HepG2 (cell line): ENCODE results near the gene NAT14. TPM values are rescaled to one million over a fixed set of nuclear protein-coding genes. Genes with fewer than 3 reads are reported as not detected.

Experiments used
- CREBL2 ChIP-seq: sonication (generic); formaldehyde crosslinking; IDR thresholded peaks from 2 replicates; pipeline ENCODE4 v1.8.1; 2023; ENCODE audit warnings: missing genetic modification reagents, mild to moderate bottlenecking, borderline replicate concordance
- CSRNP1 ChIP-seq: sonication (generic); formaldehyde crosslinking; IDR thresholded peaks from 2 replicates; pipeline ENCODE4 v1.8.1; 2023; ENCODE audit warnings: mild to moderate bottlenecking, missing genetic modification reagents
- DR1 ChIP-seq: sonication (generic); formaldehyde crosslinking; IDR thresholded peaks from 2 replicates; pipeline ENCODE4 v1.8.0; 2021; ENCODE audit warnings: mild to moderate bottlenecking, missing genetic modification reagents, inconsistent platforms
- ELF4 ChIP-seq: sonication (generic); formaldehyde crosslinking; IDR thresholded peaks from 2 replicates; pipeline ENCODE4 v1.5.0; 2020; ENCODE audit warnings: missing genetic modification reagents, mild to moderate bottlenecking, moderate library complexity, borderline replicate concordance
- ETV6 ChIP-seq: sonication (generic); formaldehyde crosslinking; conservative IDR thresholded peaks from 2 replicates; pipeline ENCODE4 v1.4.0; 2020; ENCODE audit warnings: missing genetic modification reagents
- FOSL1 ChIP-seq: sonication (generic); formaldehyde crosslinking; IDR thresholded peaks from 2 replicates; pipeline ENCODE4 v1.9.0; 2021; ENCODE audit warnings: missing genetic modification reagents, borderline replicate concordance
- FOXP1 ChIP-seq, 2 experiments: fragments of 450-650 bp in 1 of 2; IDR thresholded peaks; 2 replicates each; pipeline ENCODE4 v1.6.1; 2017 to 2018; ENCODE audit warnings: antibody characterized with exemption in 1 of 2
- GFI1 ChIP-seq: sonication (generic); formaldehyde crosslinking; IDR thresholded peaks from 2 replicates; pipeline ENCODE4 v1.5.0; 2020; ENCODE audit warnings: missing genetic modification reagents, mild to moderate bottlenecking, borderline replicate concordance
- PRDM15 ChIP-seq: sonication (generic); formaldehyde crosslinking; IDR thresholded peaks from 2 replicates; pipeline ENCODE4 v1.4.0; 2020; ENCODE audit warnings: missing genetic modification reagents
- RBM22 ChIP-seq: fragments of 200-400 bp; formaldehyde crosslinking; optimal IDR thresholded peaks from 2 replicates; pipeline ENCODE3; 2017; ENCODE audit warnings: mild to moderate bottlenecking, low read length, moderate library complexity
- THAP9 ChIP-seq: sonication (generic); formaldehyde crosslinking; IDR thresholded peaks from 2 replicates; pipeline ENCODE4; 2020; ENCODE audit warnings: missing genetic modification reagents, mild to moderate bottlenecking, borderline replicate concordance
- ZBTB49 ChIP-seq: sonication (generic); formaldehyde crosslinking; IDR thresholded peaks from 2 replicates; pipeline ENCODE4 v1.4.0; 2020; ENCODE audit warnings: missing genetic modification reagents, borderline replicate concordance
- ZNF224 ChIP-seq: sonication (generic); formaldehyde crosslinking; IDR thresholded peaks from 2 replicates; pipeline ENCODE4 v1.5.0; 2020; ENCODE audit warnings: mild to moderate bottlenecking, missing genetic modification reagents
- ZNF329 ChIP-seq: sonication (generic); formaldehyde crosslinking; IDR thresholded peaks from 2 replicates; pipeline ENCODE4 v1.9.0; 2021; ENCODE audit warnings: low read depth, mild to moderate bottlenecking, missing genetic modification reagents
- ZNF484 ChIP-seq: sonication (generic); formaldehyde crosslinking; IDR thresholded peaks from 2 replicates; pipeline ENCODE4 v1.5.1; 2020; ENCODE audit warnings: mild to moderate bottlenecking, low read depth, missing genetic modification reagents, borderline replicate concordance
- ZNF543 ChIP-seq: sonication (generic); formaldehyde crosslinking; IDR thresholded peaks from 2 replicates; pipeline ENCODE4 v1.4.0; 2020; ENCODE audit warnings: mild to moderate bottlenecking, missing genetic modification reagents
- ZNF720 ChIP-seq: sonication (generic); formaldehyde crosslinking; IDR thresholded peaks from 2 replicates; pipeline ENCODE4 v1.4.0; 2020; ENCODE audit warnings: missing genetic modification reagents
- ZNF781 ChIP-seq: sonication (generic); formaldehyde crosslinking; IDR thresholded peaks from 2 replicates; pipeline ENCODE4 v1.5.1; 2020; ENCODE audit warnings: borderline replicate concordance, mild to moderate bottlenecking, missing genetic modification reagents; ENCODE audit errors: not compliant biosample characterization
- polyA plus RNA-seq, 8 experiments: library from polyadenylated mRNA; depleted of rRNA in 3 of 8; stranded (reverse) in 7 of 8; unstranded in 1 of 8; fragments of >200 nt; fragmentation: Illumina TruSeq in 4 of 8; extraction: Trizol in 4 of 8; gene quantifications; 2 replicates each; pipeline versions ENCODE4 v1.2.1 to v1.2.3, GENCODE V29; 2011 to 2016; ENCODE audit warnings: low read depth in 4 of 8, missing spikeins in 1 of 8, mixed read lengths in 1 of 8; ENCODE audit not compliant: insufficient read depth in 1 of 8
- total RNA-seq, 5 experiments: library from RNA; depleted of rRNA; stranded (reverse); fragments of >200 nt; fragmentation: Illumina TruSeq; extraction: Trizol; gene quantifications; 2 replicates each; pipeline ENCODE4 v1.2.3, GENCODE V29; 2016; ENCODE audit warnings: low read depth in 1 of 5

The NAT14 gene
- total and polyA plus RNA-seq, 2 of the 13 experiments (the other 11 are each of a cell fraction or from before 2014, with no cell fraction given), result 20.7 to 22.3 TPM

GRCh38 chr19:55503502-55504251, 18.7 kb downstream of the NAT14 start (continued):
- no peak for TF ChIP-seq RBM22
- TF ChIP-seq ELF4 (CRISPR knock-in tag), result no peak
- no peak for TF ChIP-seq CREBL2 (CRISPR knock-in tag)
- no peak for TF ChIP-seq GFI1 (CRISPR knock-in tag)
- no peak for TF ChIP-seq ZNF329 (CRISPR knock-in tag)
- TF ChIP-seq ETV6 (CRISPR knock-in tag), result no peak
- TF ChIP-seq PRDM15 (CRISPR knock-in tag), result no peak
- TF ChIP-seq ZBTB49 (CRISPR knock-in tag), result no peak
- TF ChIP-seq FOXP1 (IDR thresholded peaks at IDR 0.05), result no peak
- no peak for TF ChIP-seq FOXP1 (CRISPR knock-in tag; IDR thresholded peaks at IDR 0.05)
- TF ChIP-seq FOSL1, result no peak
- peak; percentile 45 for TF ChIP-seq ZNF781 (CRISPR knock-in tag)
- no peak for TF ChIP-seq ZNF224 (CRISPR knock-in tag)
- no peak for TF ChIP-seq ZNF720 (CRISPR knock-in tag)
- TF ChIP-seq THAP9 (CRISPR knock-in tag), result no peak; the same call in 1 of the 2 replicates
- no peak for TF ChIP-seq ZNF484 (CRISPR knock-in tag)
- TF ChIP-seq ZNF543 (CRISPR knock-in tag), result no peak
- no peak for TF ChIP-seq DR1 (CRISPR knock-in tag)
- no peak for TF ChIP-seq CSRNP1 (CRISPR knock-in tag)
